GM23338 (cell line): ENCODE results near the gene GASK1B. TPM values are rescaled to one million over a fixed set of nuclear protein-coding genes. Genes with fewer than 3 reads are reported as not detected.

Experiments
- ATAC-seq: fragments of 200-7000 bp; cut with Tn5 transposase; 3 replicates; pipeline ENCODE4 v1.9.1; 2020
- DNase-seq: peaks from one replicate; pipeline ENCODE4 v3.0.0-alpha.2; 2015; ENCODE audit warnings: low spot score
- H2AFZ ChIP-seq: fragments of 200-600 bp; sonication (generic); 2 replicates; pipeline ENCODE4 v1.8.0; 2016; ENCODE audit warnings: antibody characterized with exemption, mild to moderate bottlenecking, moderate library complexity
- H3F3A ChIP-seq: fragments of 200-600 bp; sonication (generic); replicated peaks from 2 replicates; pipeline ENCODE4 v1.8.0; 2017; ENCODE audit warnings: antibody characterized with exemption, mixed run types, low read depth
- H3K27ac ChIP-seq: fragments of 200-600 bp; sonication (generic); 2 replicates; pipeline ENCODE4 v1.6.1; 2016; ENCODE audit warnings: low read depth
- H3K27me3 ChIP-seq: fragments of 200-600 bp; sonication (generic); 2 replicates; pipeline ENCODE4 v1.8.0; 2016; ENCODE audit warnings: mild to moderate bottlenecking, mixed run types, moderate library complexity; ENCODE audit not compliant: insufficient read depth
- H3K36me3 ChIP-seq: fragments of 200-600 bp; sonication (generic); 2 replicates; pipeline ENCODE4 v1.8.0; 2016; ENCODE audit warnings: mild to moderate bottlenecking; ENCODE audit not compliant: insufficient read depth
- H3K4me1 ChIP-seq: fragments of 200-600 bp; sonication (generic); 2 replicates; pipeline ENCODE4 v1.8.0; 2016; ENCODE audit warnings: mild to moderate bottlenecking, moderate library complexity; ENCODE audit not compliant: insufficient read depth
- H3K4me2 ChIP-seq: fragments of 200-600 bp; sonication (generic); 2 replicates; pipeline ENCODE4 v1.7.1; 2017; ENCODE audit warnings: mixed run types
- H3K4me3 ChIP-seq: fragments of 200-600 bp; sonication (generic); 2 replicates; pipeline ENCODE4 v1.6.1; 2016; ENCODE audit warnings: mixed run types
- H3K79me2 ChIP-seq: fragments of 200-600 bp; sonication (generic); replicated peaks from 2 replicates; pipeline ENCODE4 v1.8.0; 2017; ENCODE audit warnings: mild to moderate bottlenecking; ENCODE audit not compliant: insufficient read depth
- H3K9me2 ChIP-seq: fragments of 200-600 bp; sonication (generic); 2 replicates; pipeline ENCODE4 v1.8.0; 2017; ENCODE audit not compliant: insufficient read depth
- H4K20me1 ChIP-seq: fragments of 200-600 bp; sonication (generic); replicated peaks from 2 replicates; pipeline ENCODE4 v1.8.0; 2017; ENCODE audit warnings: mild to moderate bottlenecking; ENCODE audit not compliant: insufficient read depth
- H3K27ac Mint-ChIP-seq: 2 replicates; pipeline ENCODE4 v1.8.0; 2020; ENCODE audit warnings: inconsistent platforms, mild to moderate bottlenecking, moderate library complexity, mixed read lengths
- H3K27me3 Mint-ChIP-seq: 3 replicates; pipeline ENCODE4 v1.8.0; 2022; ENCODE audit warnings: low read depth, mild to moderate bottlenecking, moderate library complexity, mixed read lengths, inconsistent platforms; ENCODE audit not compliant: insufficient read depth, poor library complexity
- H3K36me3 Mint-ChIP-seq: 3 replicates; pipeline ENCODE4 v1.8.0; 2021; ENCODE audit warnings: low read depth, mild to moderate bottlenecking, inconsistent platforms, moderate library complexity, mixed read lengths
- H3K4me1 Mint-ChIP-seq: 3 replicates; pipeline ENCODE4 v1.8.0; 2020; ENCODE audit warnings: mild to moderate bottlenecking, inconsistent platforms, mixed read lengths
- H3K4me3 Mint-ChIP-seq: 3 replicates; pipeline ENCODE4 v1.8.0; 2021; ENCODE audit warnings: moderate library complexity, mild to moderate bottlenecking, inconsistent platforms, mixed read lengths
- H3K9me3 Mint-ChIP-seq: 3 replicates; pipeline ENCODE4 v1.8.0; 2020; ENCODE audit warnings: moderate library complexity, mild to moderate bottlenecking, inconsistent platforms, mixed read lengths
- CREB1 ChIP-seq: fragments of 250-450 bp; sonication (Bioruptor Pico); IDR thresholded peaks from 2 replicates; pipeline ENCODE4 v1.5.0; 2020; ENCODE audit warnings: low read depth, mild to moderate bottlenecking, moderate library complexity
- CTCF ChIP-seq, 2 experiments: fragments of 200-600 bp in 1 of 2; sonication (generic) in 1 of 2; conservative IDR thresholded peaks; 2 replicates each; pipeline versions ENCODE4 v1.5.1 to v1.6.1; 2016 to 2017; ENCODE audit warnings: antibody characterized with exemption in 2 of 2, low read depth in 2 of 2, mild to moderate bottlenecking in 2 of 2, moderate library complexity in 1 of 2
- ETS1 ChIP-seq: IDR thresholded peaks from 2 replicates; pipeline ENCODE4 v1.6.1; 2016; ENCODE audit warnings: antibody characterized with exemption
- EZH2 ChIP-seq: fragments of 200-600 bp; sonication (generic); IDR thresholded peaks from one replicate; pipeline ENCODE4 v1.8.0; 2017; ENCODE audit warnings: antibody characterized with exemption, mild to moderate bottlenecking, low read depth; ENCODE audit not compliant: unreplicated experiment
- EZH2phosphoT487 ChIP-seq: fragments of 200-600 bp; sonication (generic); IDR thresholded peaks from one replicate; pipeline ENCODE4 v1.8.1; 2018; ENCODE audit warnings: antibody characterized with exemption; ENCODE audit not compliant: unreplicated experiment
- JUNB ChIP-seq: IDR thresholded peaks from one replicate; pipeline ENCODE4 v1.6.1; 2016; ENCODE audit warnings: antibody characterized with exemption; ENCODE audit not compliant: unreplicated experiment
- NANOG ChIP-seq: IDR thresholded peaks from 2 replicates; pipeline ENCODE4 v1.6.1; 2016; ENCODE audit warnings: antibody characterized with exemption, borderline replicate concordance
- POLR2AphosphoS5 ChIP-seq: IDR thresholded peaks from 2 replicates; pipeline ENCODE4 v1.6.1; 2016; ENCODE audit warnings: antibody characterized with exemption, low read depth
- REST ChIP-seq: IDR thresholded peaks from one replicate; pipeline ENCODE4 v1.6.1; 2018; ENCODE audit warnings: antibody characterized with exemption; ENCODE audit not compliant: unreplicated experiment
- STAT1 ChIP-seq: IDR thresholded peaks from one replicate; pipeline ENCODE4 v1.6.1; 2016; ENCODE audit warnings: antibody characterized with exemption; ENCODE audit not compliant: unreplicated experiment
- ZNF114 ChIP-seq: fragments of 250-450 bp; sonication (Bioruptor Pico); IDR thresholded peaks from 2 replicates; pipeline ENCODE4 v1.5.0; 2020; ENCODE audit warnings: mild to moderate bottlenecking, moderate library complexity
- ZNF331 ChIP-seq: fragments of 250-450 bp; sonication (Bioruptor Pico); IDR thresholded peaks from 2 replicates; pipeline ENCODE4 v1.5.0; 2020; ENCODE audit warnings: low read depth, mild to moderate bottlenecking, moderate library complexity
- polyA plus RNA-seq: library from polyadenylated mRNA; unstranded; fragments of >200 nt; fragmentation: Nextera tagmentation; extraction: Ambion mirVana; gene quantifications from 2 replicates; pipeline ENCODE4 v1.2.1, GENCODE V29; 2016
- total RNA-seq: library from RNA; depleted of rRNA; stranded (reverse); fragments of >200 nt; shearing (Covaris generic); gene quantifications from 2 replicates; pipeline ENCODE4 v1.2.3, GENCODE V29; 2014
- TF ChIP-seq, protein P1 (sequence below): fragments of 250-450 bp; sonication (Bioruptor Pico); IDR thresholded peaks from 2 replicates; pipeline ENCODE4 v1.5.0; 2020; ENCODE audit warnings: mild to moderate bottlenecking, moderate library complexity

The GASK1B gene
- total and polyA plus RNA-seq, 2 experiments from 2014 or later, result not detected

- no peaks in the 10 kb centered on the region for H3K36me3 ChIP-seq
- Mint-ChIP-seq H3K27me3 (no peaks in the 10 kb centered on the region), H3K4me3 (no peak overlapping the region), H3K27ac (no peak overlapping the region; the same call in 1 of the 2 replicates), H3K36me3 (no peaks in the 10 kb centered on the region), H3K4me1 (peaks cover 1% of the 10 kb centered on the region; the same call in 1 of the 3 replicates), H3K9me3 (no peaks in the 10 kb centered on the region)
- ATAC-seq (no peak), DNase-seq (no peak)
- no peaks in the 10 kb centered on the region for H3F3A ChIP-seq
- H2AFZ ChIP-seq, result peak overlapping the region; percentile 78; the same call in 1 of the 2 replicates
- H3K9me2 ChIP-seq, result no peaks in the 10 kb centered on the region
- H3K4me1 ChIP-seq, result no peaks in the 10 kb centered on the region
- TF ChIP-seq STAT1, result no peak
- no peak for TF ChIP-seq ETS1
- no peak for TF ChIP-seq ZNF114 (CRISPR knock-in tag)
- TF ChIP-seq EZH2, result no peak
- no peak for TF ChIP-seq CTCF (conservative IDR thresholded peaks at IDR 0.05; ENCODE audit: low read depth in 2 of 2)
- TF ChIP-seq ZNF331 (CRISPR knock-in tag), result no peak
- no peak for TF ChIP-seq REST
- TF ChIP-seq POLR2AphosphoS5, result no peak
- no peak for TF ChIP-seq CREB1 (CRISPR knock-in tag)
- TF ChIP-seq EZH2phosphoT487, result no peak
- no peak for TF ChIP-seq JUNB
- TF ChIP-seq, protein P1, sequence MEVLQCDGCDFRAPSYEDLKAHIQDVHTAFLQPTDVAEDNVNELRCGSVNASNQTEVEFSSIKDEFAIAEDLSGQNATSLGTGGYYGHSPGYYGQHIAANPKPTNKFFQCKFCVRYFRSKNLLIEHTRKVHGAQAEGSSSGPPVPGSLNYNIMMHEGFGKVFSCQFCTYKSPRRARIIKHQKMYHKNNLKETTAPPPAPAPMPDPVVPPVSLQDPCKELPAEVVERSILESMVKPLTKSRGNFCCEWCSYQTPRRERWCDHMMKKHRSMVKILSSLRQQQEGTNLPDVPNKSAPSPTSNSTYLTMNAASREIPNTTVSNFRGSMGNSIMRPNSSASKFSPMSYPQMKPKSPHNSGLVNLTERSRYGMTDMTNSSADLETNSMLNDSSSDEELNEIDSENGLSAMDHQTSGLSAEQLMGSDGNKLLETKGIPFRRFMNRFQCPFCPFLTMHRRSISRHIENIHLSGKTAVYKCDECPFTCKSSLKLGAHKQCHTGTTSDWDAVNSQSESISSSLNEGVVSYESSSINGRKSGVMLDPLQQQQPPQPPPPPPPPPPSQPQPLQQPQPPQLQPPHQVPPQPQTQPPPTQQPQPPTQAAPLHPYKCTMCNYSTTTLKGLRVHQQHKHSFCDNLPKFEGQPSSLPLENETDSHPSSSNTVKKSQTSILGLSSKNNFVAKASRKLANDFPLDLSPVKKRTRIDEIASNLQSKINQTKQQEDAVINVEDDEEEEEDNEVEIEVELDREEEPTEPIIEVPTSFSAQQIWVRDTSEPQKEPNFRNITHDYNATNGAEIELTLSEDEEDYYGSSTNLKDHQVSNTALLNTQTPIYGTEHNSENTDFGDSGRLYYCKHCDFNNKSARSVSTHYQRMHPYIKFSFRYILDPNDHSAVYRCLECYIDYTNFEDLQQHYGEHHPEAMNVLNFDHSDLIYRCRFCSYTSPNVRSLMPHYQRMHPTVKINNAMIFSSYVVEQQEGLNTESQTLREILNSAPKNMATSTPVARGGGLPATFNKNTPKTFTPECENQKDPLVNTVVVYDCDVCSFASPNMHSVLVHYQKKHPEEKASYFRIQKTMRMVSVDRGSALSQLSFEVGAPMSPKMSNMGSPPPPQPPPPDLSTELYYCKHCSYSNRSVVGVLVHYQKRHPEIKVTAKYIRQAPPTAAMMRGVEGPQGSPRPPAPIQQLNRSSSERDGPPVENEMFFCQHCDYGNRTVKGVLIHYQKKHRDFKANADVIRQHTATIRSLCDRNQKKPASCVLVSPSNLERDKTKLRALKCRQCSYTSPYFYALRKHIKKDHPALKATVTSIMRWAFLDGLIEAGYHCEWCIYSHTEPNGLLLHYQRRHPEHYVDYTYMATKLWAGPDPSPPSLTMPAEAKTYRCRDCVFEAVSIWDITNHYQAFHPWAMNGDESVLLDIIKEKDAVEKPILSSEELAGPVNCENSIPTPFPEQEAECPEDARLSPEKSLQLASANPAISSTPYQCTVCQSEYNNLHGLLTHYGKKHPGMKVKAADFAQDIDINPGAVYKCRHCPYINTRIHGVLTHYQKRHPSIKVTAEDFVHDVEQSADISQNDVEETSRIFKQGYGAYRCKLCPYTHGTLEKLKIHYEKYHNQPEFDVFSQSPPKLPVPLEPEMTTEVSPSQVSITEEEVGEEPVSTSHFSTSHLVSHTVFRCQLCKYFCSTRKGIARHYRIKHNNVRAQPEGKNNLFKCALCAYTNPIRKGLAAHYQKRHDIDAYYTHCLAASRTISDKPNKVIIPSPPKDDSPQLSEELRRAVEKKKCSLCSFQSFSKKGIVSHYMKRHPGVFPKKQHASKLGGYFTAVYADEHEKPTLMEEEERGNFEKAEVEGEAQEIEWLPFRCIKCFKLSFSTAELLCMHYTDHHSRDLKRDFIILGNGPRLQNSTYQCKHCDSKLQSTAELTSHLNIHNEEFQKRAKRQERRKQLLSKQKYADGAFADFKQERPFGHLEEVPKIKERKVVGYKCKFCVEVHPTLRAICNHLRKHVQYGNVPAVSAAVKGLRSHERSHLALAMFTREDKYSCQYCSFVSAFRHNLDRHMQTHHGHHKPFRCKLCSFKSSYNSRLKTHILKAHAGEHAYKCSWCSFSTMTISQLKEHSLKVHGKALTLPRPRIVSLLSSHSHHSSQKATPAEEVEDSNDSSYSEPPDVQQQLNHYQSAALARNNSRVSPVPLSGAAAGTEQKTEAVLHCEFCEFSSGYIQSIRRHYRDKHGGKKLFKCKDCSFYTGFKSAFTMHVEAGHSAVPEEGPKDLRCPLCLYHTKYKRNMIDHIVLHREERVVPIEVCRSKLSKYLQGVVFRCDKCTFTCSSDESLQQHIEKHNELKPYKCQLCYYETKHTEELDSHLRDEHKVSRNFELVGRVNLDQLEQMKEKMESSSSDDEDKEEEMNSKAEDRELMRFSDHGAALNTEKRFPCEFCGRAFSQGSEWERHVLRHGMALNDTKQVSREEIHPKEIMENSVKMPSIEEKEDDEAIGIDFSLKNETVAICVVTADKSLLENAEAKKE (CRISPR knock-in tag), result no peak
- TF ChIP-seq NANOG, result no peak
- no peak overlapping the region for H3K27ac ChIP-seq
- H3K27me3 ChIP-seq, result no peaks in the 10 kb centered on the region
- no peaks in the 10 kb centered on the region for H4K20me1 ChIP-seq
- no peak overlapping the region for H3K4me2 ChIP-seq
- no peak overlapping the region for H3K4me3 ChIP-seq
- no peaks in the 10 kb centered on the region for H3K79me2 ChIP-seq
These were observed 9.1 kb upstream of the GASK1B start for GRCh38 chr4:158181906-158182305.
